PC-3 (cell line): ENCODE data around the gene ZMIZ1. TPM values are rescaled to one million over a fixed set of nuclear protein-coding genes. Genes with fewer than 3 reads are reported as not detected.

Experiments
- ATAC-seq: fragments of 200-7000 bp; cut with Tn5 transposase; 2 replicates; pipeline ENCODE4 v1.9.1; 2020; ENCODE audit warnings: mild to moderate bottlenecking, moderate library complexity
- BruUV-seq: library from RNA; stranded (reverse); fragments of 400-500 nt; replicated peaks from 2 replicates; lab custom pipeline; 2021; lab: Mats Ljungman, UMichigan
- CTCF ChIA-PET: fragments of 300-600 bp; sonication (Branson Sonifier 250); formaldehyde crosslinking; loops from one replicate; lab custom pipeline; 2022; ENCODE audit warnings: antibody characterized with exemption; lab: Charles Lee
- POLR2A ChIA-PET: fragments of 300-600 bp; sonication (Branson Sonifier 250); formaldehyde crosslinking; loops from one replicate; lab custom pipeline; 2022; ENCODE audit warnings: antibody characterized with exemption; ENCODE audit not compliant: unreplicated experiment; lab: Charles Lee
- DNase-seq: peaks from one replicate; pipeline ENCODE4 v3.0.0-alpha.2; 2015
- H2AFZ ChIP-seq: fragments of 300-600 bp; sonication (generic); 2 replicates; pipeline ENCODE4 v1.6.0; 2016; ENCODE audit warnings: antibody characterized with exemption, low read length
- H3F3A ChIP-seq: fragments of 300-600 bp; sonication (generic); one replicate; pipeline ENCODE4 v1.6.0; 2017; ENCODE audit warnings: antibody characterized with exemption, low read length, control low read depth, mild to moderate bottlenecking; ENCODE audit not compliant: unreplicated experiment
- H3K27ac ChIP-seq: fragments of 300-600 bp; sonication (generic); 2 replicates; pipeline ENCODE4 v1.5.1; 2016; ENCODE audit warnings: mild to moderate bottlenecking, low read length
- H3K27me3 ChIP-seq: fragments of 300-600 bp; sonication (generic); 2 replicates; pipeline ENCODE4 v1.6.1; 2016; ENCODE audit warnings: low read length, mixed read lengths
- H3K36me3 ChIP-seq: fragments of 300-600 bp; sonication (generic); 2 replicates; pipeline ENCODE4 v1.6.1; 2016; ENCODE audit warnings: low read depth, mixed run types, low read length, mixed read lengths
- H3K4me1 ChIP-seq: fragments of 300-600 bp; sonication (generic); 2 replicates; pipeline ENCODE4 v1.5.1; 2016; ENCODE audit warnings: low read length; ENCODE audit not compliant: insufficient read depth
- H3K4me2 ChIP-seq: fragments of 300-600 bp; sonication (generic); 2 replicates; pipeline ENCODE4 v1.6.0; 2016; ENCODE audit warnings: low read length
- H3K4me3 ChIP-seq: fragments of 300-600 bp; sonication (generic); 2 replicates; pipeline ENCODE4 v1.5.1; 2016; ENCODE audit warnings: mild to moderate bottlenecking, low read length, mixed read lengths
- H3K79me2 ChIP-seq: fragments of 300-600 bp; sonication (generic); 2 replicates; pipeline ENCODE4 v1.6.1; 2017; ENCODE audit warnings: low read length, mixed read lengths
- H3K9ac ChIP-seq: fragments of 300-600 bp; sonication (generic); 2 replicates; pipeline ENCODE4 v1.6.0; 2016; ENCODE audit warnings: mild to moderate bottlenecking, low read length
- H3K9me2 ChIP-seq: fragments of 300-600 bp; sonication (generic); replicated peaks from 2 replicates; pipeline ENCODE4 v1.6.1; 2016; ENCODE audit warnings: mixed run types, low read length, mixed read lengths
- H3K9me3 ChIP-seq: fragments of 300-600 bp; sonication (generic); 2 replicates; pipeline ENCODE4 v1.6.1; 2016; ENCODE audit warnings: low read length, mixed read lengths
- H4K20me1 ChIP-seq: fragments of 300-600 bp; sonication (generic); 2 replicates; pipeline ENCODE4 v1.6.1; 2016; ENCODE audit warnings: low read length, mixed read lengths
- EZH2 ChIP-seq: fragments of 300-600 bp; sonication (generic); IDR thresholded peaks from one replicate; pipeline ENCODE4 v1.6.1; 2017; ENCODE audit warnings: antibody characterized with exemption, mild to moderate bottlenecking, low read length; ENCODE audit not compliant: unreplicated experiment
- EZH2phosphoT487 ChIP-seq: fragments of 300-600 bp; sonication (generic); IDR thresholded peaks from 2 replicates; pipeline ENCODE4 v1.6.1; 2018; ENCODE audit warnings: mild to moderate bottlenecking, antibody characterized with exemption, low read length, borderline replicate concordance
- intact Hi-C: fragments of 100-400 bp; cut with micrococcal nuclease; formaldehyde crosslinking; loops from 2 replicates; pipeline ENCODE4 v1.9.0; 2023
- total RNA-seq: library from RNA; depleted of rRNA; stranded (reverse); fragments of >200 nt; gene quantifications from 2 replicates; pipeline ENCODE4 v1.2.3, GENCODE V29; 2014
- TF ChIP-seq, protein P1 (sequence below): fragments of 300-600 bp; sonication (generic); conservative IDR thresholded peaks from 2 replicates; pipeline ENCODE4 v1.5.1; 2017; ENCODE audit warnings: antibody characterized with exemption, low read depth, mild to moderate bottlenecking, low read length

ZMIZ1 gene
- total RNA-seq, 1 experiment from 2014 or later, result 55.4 TPM

- no TSS peak for BruUV-seq
- ChIA-PET POLR2A (interaction anchor here (0.5 kb wide), 1 partner anchor 629 kb away, joined by 4 read pairs; no protein-coding TSS in a partner anchor), CTCF (interaction anchor here (0.6 kb wide), 3 partner anchors 140 to 240 kb away, joined by 4 to 8 read pairs (median 7); no protein-coding TSS in a partner anchor)
- Histone ChIP-seq H3F3A (no peaks in the 10 kb centered on the region), H3K27ac (peak overlapping the region; percentile 0), H4K20me1 (no peaks in the 10 kb centered on the region; the same call in 1 of the 2 replicates), H3K9me2 (no peaks in the 10 kb centered on the region), H2AFZ (no peak overlapping the region), H3K4me3 (no peak overlapping the region), H3K9ac (no peak overlapping the region), H3K4me1 (peaks cover 34% of the 10 kb centered on the region), H3K9me3 (no peaks in the 10 kb centered on the region), H3K36me3 (peaks cover 5% of the 10 kb centered on the region; the same call in 1 of the 2 replicates), H3K27me3 (no peaks in the 10 kb centered on the region), H3K4me2 (peak overlapping the region; percentile 7), H3K79me2 (no peaks in the 10 kb centered on the region)
- intact Hi-C loops, result loop anchor here (2.0 kb wide), 1 partner anchor 64 kb away; no protein-coding TSS in a partner anchor
- ATAC-seq (peak; percentile 69), DNase-seq (peak; percentile 83)
- TF ChIP-seq, protein P1, sequence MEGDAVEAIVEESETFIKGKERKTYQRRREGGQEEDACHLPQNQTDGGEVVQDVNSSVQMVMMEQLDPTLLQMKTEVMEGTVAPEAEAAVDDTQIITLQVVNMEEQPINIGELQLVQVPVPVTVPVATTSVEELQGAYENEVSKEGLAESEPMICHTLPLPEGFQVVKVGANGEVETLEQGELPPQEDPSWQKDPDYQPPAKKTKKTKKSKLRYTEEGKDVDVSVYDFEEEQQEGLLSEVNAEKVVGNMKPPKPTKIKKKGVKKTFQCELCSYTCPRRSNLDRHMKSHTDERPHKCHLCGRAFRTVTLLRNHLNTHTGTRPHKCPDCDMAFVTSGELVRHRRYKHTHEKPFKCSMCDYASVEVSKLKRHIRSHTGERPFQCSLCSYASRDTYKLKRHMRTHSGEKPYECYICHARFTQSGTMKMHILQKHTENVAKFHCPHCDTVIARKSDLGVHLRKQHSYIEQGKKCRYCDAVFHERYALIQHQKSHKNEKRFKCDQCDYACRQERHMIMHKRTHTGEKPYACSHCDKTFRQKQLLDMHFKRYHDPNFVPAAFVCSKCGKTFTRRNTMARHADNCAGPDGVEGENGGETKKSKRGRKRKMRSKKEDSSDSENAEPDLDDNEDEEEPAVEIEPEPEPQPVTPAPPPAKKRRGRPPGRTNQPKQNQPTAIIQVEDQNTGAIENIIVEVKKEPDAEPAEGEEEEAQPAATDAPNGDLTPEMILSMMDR, result no peak; the same call in 1 of the 2 replicates
- no peak for TF ChIP-seq EZH2phosphoT487
- TF ChIP-seq EZH2, result no peak
Measured at GRCh38 chr10:79234391-79235315, 165.9 kb downstream of the ZMIZ1 start.

GRCh38 chr10:79235765-79236432 lies 167.1 kb downstream of the ZMIZ1 start:
- BruUV-seq, result no TSS peak
- ChIA-PET CTCF (interaction anchor here (0.6 kb wide), 1 partner anchor 34 kb away, joined by 3 read pairs; no protein-coding TSS in a partner anchor), POLR2A (no interaction called here)
- no peaks in the 10 kb centered on the region for H3K9me2 ChIP-seq
- no peak overlapping the region for H3K4me3 ChIP-seq
- peaks cover 34% of the 10 kb centered on the region for H3K4me1 ChIP-seq
- H3K27me3 ChIP-seq, result no peaks in the 10 kb centered on the region
- no peaks in the 10 kb centered on the region for H3K79me2 ChIP-seq
- TF ChIP-seq EZH2phosphoT487 (no peak), EZH2 (no peak)
- TF ChIP-seq, protein P1, result no peak
- no peaks in the 10 kb centered on the region for H3F3A ChIP-seq
- no peaks in the 10 kb centered on the region for H3K9me3 ChIP-seq
- H4K20me1 ChIP-seq, result no peaks in the 10 kb centered on the region; the same call in 1 of the 2 replicates
- ATAC-seq, result no peak
- no peak overlapping the region for H3K27ac ChIP-seq
- H3K4me2 ChIP-seq, result no peak overlapping the region
- DNase-seq, result no peak
- intact Hi-C loops, result loop anchor here (2.0 kb wide), 1 partner anchor 63 kb away; no protein-coding TSS in a partner anchor
- H3K9ac ChIP-seq, result no peak overlapping the region
- no peak overlapping the region for H2AFZ ChIP-seq
- peaks cover 5% of the 10 kb centered on the region; the same call in 1 of the 2 replicates for H3K36me3 ChIP-seq
